Activated CD4-positive, CD25-positive, alpha-beta regulatory T cell treated with anti-CD3 and anti-CD28 coated beads, Interleukin-2, amount 50 U/mL, for 72 hours (primary cell): ENCODE data around the gene ZNF263.

Experiments
- DNase-seq: peaks from one replicate; pipeline ENCODE4 v3.0.0; 2021

The ZNF263 gene

DNA sequence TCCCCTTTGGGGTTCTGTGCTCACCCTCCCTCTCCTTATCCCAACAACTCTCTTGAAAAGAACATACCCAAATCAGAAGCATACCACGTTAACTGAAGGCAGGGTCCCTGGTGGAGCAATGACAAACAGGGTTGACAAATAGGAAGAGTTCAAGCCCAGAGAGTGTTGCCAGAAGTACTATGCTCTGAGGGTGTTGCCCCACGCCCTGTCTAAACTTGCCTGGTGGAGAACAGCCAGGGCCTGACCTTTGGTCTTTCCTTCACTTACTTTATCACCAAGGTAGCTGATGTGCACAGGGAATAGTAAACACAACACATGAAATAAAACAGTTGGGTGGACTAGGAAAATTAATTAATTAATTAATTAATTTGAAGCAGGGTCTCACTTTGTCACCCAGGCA lies 45.4 kb downstream of the ZNF263 start:
- no peak for DNase-seq
